ENCODE measurements around the gene PPP1R13B.
"Not testable (repeated sequence)": the region's sequence is repeated elsewhere in the genome, so short reads cannot be mapped to it uniquely, and the experiment has no call there.

The PPP1R13B gene

GRCh38 chr14:103858063-103858781 is 10.8 kb upstream of the PPP1R13B start:
- DNase-seq (ENCODE audit: low read depth in 2 of 2) = no peak

DNA sequence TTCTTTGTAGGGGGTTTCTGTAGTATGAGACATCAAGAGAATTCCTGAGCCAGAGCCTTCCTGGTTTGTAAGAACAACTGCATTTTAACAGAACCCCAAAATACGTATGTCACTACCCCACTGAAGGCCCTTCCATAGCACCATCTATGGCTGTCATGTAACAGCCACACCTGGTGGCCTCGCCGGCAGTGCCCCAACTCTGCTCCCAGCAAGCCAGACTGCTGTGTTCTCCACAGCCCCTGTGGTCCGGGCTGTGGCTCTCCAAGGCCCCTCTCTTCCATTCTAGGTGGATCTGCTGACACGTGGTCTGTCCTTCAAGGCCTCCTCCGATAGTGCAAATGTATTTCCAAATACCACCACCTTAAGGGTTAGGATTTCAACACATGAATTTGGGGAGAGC is 9.9 kb upstream of the PPP1R13B start:
- no peak for DNase-seq (ENCODE audit: low read depth in 2 of 2)

GRCh38 chr14:103856607-103857006 is 9.2 kb upstream of the PPP1R13B start:
- DNase-seq (ENCODE audit: low read depth in 2 of 2) = no peak

DNA sequence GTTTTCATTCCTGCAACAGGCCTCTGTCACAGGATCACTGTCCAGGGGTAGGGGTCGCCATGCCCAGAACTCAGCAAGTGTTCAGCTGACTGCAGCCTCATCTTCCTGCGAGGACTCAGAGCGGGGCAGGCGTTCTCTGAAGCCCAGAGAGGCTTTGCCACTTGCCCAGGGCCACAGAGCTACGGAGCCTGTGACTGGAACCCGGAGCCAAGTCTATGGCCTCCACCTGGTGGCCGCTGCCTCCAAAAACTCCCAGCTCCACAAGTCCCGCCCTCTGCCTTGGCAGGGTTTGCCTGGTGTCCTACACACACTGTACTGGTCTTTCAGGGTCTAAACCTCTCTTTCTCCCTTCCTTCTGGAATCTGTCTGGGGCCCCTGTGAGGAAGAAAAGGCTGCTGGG is 8.7 kb upstream of the PPP1R13B start:
- no peak for DNase-seq (ENCODE audit: low read depth in 2 of 2)

- DNase-seq (ENCODE audit: low read depth in 2 of 2) = no peak
Measured at GRCh38 chr14:103855734-103856095, 8.3 kb upstream of the PPP1R13B start.

GRCh38 chr14:103854822-103855733 is 7.7 kb upstream of the PPP1R13B start:
- DNase-seq (ENCODE audit: low read depth in 2 of 2) = no peak

GRCh38 chr14:103854017-103854808 is 6.8 kb upstream of the PPP1R13B start:
- DNase-seq (ENCODE audit: low read depth in 2 of 2) = no peak

DNA sequence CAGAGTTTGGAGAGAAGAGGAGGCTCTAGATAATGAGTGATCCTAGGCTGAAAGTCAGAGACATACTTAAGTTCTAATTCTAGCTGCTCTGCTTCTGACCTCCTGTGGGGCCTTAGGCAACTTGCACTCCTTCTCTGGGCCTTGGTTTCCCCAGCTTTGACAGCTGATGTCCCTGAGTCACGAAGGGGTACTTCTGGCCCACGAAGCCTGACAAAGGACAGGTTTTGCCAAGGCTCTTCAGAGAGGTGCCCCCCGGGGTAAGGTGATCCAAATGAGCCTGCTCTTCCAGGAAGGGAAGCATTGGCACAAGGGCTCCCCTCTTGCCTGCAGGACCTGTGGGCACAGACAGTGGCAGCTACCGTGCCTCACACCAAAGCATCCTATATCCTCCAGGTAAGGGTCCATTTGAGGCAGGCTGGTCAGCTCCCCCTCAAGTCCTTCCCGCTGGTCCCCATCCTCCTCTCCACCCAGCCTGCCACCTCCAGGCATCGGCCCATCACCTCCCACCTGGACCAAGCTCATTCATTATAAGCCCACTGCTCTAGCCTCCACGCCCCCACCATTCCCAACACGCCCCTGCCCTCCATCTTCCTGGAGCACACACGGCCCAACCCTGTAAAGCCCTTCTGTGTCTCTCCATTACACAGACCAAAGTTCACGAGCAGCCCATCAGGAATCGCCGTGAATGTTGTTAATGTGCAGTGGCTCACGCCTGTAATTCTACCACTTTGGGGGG is 1.9 kb upstream of the PPP1R13B start:
- no peak for DNase-seq (ENCODE audit: low read depth in 2 of 2)

DNA sequence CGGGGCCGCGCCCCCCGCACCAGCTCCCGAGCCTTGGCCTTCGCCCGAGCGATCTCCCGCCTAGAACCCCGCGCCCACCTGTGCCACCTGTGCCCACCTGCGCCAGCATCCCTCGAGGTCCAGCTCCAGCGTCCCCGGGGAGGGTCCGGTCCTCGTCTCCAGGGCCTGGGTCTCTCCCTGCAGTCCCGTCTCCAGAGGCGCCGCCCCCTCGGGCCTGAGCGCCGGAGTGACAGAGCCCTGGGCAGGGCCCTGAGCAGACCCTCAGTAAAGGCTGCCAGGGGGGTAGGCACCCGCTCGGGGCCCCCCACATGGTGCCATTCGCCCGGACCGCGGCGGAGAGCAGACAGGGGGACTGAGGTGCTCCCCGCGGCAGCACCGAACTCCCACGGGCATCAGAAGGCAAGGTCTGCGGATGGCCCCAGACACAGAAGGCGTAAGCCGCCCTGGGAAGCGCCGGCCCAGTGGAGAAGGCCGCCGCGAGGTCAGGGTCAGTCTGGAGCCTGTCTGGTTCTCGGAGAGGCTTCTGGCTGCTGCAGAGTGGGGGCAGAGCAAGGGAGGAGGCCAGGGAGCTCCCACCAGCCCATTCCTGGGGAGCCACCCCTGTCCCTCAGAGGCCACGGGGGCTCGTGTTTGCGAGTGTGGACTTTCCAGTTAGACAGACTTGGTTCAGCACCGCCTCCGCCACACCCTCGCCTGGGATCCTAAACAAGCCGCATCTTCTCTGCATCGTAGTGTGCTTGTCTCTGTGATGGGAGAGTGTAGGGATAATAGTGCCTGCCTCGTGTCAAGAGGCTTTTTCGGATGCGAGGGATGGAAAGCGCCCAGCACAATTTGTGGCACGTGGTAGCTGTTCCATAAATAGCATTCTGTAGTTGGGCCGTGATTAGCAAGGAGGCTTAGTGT is 1.1 kb upstream of the PPP1R13B start:
- DNase-seq (ENCODE audit: low read depth in 2 of 2) = no peak

GRCh38 chr14:103846543-103847450 is 578 bp downstream of the PPP1R13B start:
- DNase-seq (ENCODE audit: low read depth in 2 of 2) = no peak

GRCh38 chr14:103846097-103846496 is 1.3 kb downstream of the PPP1R13B start:
- DNase-seq (ENCODE audit: low read depth in 2 of 2) = no peak

- no peak for DNase-seq (ENCODE audit: low read depth in 2 of 2)
Measured at GRCh38 chr14:103845327-103845726, 2.0 kb downstream of the PPP1R13B start.

GRCh38 chr14:103841265-103841664 is 6.1 kb downstream of the PPP1R13B start:
- DNase-seq (ENCODE audit: low read depth in 2 of 2) = not testable (repeated sequence)

DNA sequence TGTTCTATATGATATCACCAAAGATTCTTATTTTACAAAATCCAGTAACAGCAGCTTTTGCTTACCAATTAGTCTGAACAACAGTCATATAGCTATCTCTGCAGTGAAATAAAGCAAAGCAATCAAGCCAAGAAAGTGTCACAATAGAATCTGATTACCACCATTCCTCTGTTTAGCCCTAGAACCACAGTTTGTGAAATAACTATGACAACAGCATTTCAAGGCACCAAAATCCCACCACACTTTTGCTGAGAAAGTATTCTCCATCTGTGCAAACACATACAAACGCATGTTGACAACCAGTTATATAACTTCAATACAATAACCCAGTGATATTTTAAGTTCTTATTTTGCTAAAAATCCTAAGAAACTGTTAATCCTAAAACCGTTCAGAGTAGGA is 7.4 kb downstream of the PPP1R13B start:
- DNase-seq (ENCODE audit: low read depth in 2 of 2) = no peak

GRCh38 chr14:103839579-103839978 is 7.8 kb downstream of the PPP1R13B start:
- DNase-seq (ENCODE audit: low read depth in 2 of 2) = no peak

DNA sequence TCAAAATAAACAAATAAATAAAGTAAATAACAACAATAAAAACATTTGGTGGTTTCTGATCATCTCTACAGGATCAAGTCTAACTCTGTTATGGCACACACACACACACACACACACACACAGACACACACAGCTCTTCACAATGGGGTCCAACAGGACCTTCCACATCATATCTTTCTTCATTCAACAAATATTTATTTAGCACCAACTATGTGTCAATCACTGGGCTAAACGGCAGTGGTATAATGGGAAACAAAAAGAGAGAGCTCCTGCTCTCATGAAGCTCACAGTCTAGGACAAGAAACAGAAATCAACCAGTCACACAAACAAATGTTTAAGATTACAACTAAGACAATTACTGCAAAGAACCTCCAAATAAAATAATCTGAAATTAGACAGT is 9.3 kb downstream of the PPP1R13B start:
- DNase-seq (ENCODE audit: low read depth in 2 of 2) = no peak

DNA sequence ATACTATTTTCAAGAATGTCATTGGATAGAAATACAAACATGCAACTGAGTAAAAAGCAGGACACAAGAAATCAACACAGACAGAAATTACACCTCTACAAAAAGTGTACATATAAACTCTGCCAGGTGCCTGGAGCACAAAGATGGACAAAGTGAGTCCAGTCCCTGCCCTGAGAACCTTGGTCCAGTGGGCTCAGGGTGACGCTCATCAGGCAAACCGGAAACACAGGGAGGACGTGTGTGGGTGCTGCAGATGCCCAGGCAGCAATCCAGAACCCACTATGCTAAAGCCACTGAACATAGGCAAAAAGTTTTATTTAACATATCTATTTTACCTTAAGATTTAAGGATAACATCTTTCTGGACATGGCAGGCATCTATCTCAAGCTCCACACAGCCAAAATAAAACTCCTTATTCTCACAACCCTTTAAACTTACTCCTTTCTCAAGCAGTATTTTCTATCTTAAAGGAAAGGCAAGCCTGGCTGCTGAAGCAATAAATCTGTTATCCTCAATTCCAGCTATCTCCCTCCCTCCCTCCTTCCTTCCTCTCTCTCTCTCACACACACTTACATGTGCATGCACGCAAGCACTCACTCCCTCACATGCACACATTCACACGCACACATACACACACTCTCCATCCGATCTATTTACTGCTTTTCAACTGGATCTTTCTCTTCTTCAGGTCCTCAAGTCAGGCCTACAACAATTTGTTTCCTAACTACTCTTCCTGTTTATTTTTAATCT is 10.2 kb downstream of the PPP1R13B start:
- no peak for DNase-seq (ENCODE audit: low read depth in 2 of 2)

DNA sequence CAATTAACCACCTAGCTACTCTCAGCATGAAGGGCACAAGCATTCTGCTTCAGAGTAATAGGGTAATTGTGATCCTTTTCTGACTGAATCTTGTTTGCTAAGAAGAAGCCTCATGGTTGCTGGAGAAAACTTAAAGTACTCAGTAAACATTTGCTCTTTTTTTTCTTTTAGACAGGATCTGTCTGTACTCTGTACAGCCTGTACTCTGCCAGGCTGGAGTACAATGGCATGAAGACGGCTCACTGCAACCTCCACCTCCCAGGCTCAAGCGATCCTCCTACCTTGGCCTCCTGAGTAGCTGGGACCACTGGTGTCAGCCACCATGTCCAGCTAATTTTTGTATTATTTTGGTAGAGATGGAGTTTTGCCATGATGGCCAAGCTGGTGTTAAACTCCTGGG is 12.4 kb downstream of the PPP1R13B start:
- DNase-seq (ENCODE audit: low read depth in 2 of 2) = no peak

DNA sequence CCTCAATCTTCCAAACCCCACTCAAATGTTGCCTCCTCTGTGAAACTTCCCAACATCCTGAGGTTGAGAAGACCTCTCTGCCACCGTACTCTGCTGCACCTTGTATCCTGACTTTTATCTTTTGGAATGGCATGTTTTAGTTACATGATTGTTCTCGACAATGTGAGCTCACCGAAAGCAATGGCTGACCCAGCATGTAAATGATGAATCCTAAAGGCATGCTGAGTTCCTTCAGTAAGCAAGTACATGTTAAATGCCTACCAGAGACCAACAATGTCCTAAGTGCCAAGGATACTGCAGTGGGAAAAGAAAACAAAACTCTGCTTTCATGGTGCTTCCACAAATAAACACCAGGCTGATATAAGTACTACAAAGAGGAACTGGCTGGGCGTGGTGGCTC is 13.7 kb downstream of the PPP1R13B start:
- DNase-seq (ENCODE audit: low read depth in 2 of 2) = no peak

All from stimulated activated CD8-positive, alpha-beta memory T cell treated with anti-CD3 and anti-CD28 coated beads, Interleukin-15, amount 100 ng/mL, for 4 hours (primary cell).